NCI-H1048 (cell line): Measurements from ENCODE around the gene CTDSP2.

Experiments used
- DNase-seq: peaks from one replicate; lab custom pipeline; 2025; lab: John Stamatoyannopoulos, UW

CTDSP2 gene

DNA sequence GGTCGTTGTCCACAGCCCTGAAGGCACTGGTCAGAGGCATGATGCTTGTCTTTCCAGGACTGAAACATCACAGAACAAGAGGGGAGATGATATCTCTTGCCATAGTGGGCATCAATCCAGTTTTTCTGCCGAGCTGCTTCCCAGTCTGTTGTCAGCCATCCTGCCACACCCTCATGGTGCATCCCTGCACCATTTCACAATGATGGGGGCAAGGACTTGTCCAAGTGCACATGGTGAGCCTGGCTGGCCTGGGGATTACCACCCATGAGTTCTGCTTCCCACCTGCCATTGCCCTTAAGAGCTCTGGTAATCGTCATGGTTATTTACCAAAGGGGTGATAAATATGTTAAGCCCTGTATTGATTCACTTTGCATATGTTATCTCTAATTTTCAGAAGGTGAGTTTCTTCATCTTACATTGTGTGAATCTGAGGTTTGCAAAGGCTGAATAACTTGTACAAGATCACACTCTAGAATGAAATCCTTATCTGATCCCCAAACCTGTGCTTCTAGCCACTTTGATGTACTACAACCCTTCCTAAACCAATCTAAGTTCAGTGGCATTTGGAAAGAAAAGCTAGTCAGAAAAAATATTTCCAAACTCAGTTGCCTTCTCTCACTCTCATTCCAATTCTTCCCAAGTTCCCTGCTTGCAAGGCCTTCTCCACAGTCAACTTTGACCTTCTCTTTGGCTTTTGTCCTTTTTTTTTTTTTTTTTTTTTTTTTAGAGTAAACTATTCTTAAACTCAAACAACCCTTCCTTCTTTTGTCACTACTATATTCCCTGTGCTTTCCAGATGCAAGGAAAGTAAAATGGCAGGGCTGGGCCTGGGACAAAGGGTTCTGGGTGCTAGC lies 30.3 kb downstream of the CTDSP2 start:
- DNase-seq, result no peak

DNA sequence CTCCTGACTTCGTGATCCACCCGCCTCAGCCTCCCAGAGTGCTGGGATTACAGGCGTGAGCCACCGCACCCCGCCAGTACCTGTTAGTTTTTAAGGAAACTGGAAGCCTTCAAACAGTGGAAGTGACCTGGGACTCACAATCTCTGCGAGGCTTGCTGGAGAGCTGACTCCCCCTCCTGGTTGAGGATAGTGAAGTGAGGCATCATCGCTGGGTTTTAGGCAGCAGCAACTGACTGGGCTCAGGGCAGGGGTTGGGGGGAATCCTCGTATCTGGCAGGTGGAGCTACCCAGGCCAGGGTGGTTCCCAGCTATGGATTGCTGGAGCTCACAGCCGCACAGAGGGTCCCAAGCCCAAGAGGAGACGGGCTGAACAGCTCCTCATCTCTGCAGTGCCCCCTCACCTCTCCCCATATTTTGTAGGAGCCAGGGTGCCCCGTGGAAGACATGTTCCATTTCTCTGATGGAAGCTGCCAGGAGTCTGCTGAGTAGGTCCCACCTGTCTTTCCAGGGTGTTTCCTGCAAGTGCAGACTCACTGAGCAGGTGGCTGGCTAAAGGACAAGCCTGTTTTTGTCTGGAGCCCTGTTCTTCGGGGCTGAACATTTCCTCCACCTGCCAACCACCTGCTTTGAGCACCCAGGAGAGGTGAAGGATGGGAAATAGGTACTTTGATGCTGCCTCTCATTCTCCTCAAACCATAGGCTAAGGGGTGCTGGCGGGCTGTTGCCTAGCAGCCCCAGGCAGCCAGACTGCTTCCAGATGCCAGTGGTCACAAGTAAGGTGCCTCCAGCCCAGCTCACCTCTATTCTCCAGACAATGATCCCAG lies 31.1 kb downstream of the CTDSP2 start:
- no peak for DNase-seq

DNA sequence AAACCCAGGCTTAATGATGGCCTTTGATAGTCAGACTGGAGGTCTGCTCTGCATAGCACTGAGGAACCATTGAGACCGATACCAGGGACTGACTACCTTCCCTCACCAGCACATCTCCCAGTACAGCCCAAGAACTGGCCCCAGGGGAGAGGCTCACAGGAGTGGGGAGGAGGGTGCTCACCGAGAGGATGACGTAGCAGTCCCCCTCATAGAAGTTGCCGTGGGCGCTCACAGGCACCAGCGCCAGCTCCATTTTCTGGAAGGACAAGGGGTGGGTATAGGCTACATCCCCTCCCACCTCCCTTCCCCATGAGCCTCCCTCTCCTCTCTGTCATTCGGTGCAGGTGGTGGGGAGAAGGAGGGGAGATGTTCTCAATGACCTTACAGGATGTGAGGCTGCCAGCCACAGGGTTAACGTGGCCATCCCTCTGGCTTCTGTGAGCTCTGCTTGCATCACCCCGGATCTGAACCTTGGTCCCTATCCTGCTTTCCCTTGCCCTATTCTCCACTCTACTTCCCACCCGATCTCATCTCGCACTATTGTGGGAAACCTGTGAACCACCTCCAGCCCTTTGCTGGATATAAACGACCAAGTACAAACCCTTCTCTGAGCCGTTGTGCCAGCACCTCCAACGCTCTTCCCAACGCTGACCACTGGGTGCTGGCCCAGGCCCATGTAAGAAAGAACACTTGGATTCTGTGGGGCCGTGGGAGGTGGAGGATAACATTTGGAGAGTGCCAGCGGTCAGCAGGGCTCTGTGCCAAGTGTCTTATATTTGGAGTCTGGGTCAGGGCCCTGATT lies 32.4 kb downstream of the CTDSP2 start:
- no peak for DNase-seq

DNA sequence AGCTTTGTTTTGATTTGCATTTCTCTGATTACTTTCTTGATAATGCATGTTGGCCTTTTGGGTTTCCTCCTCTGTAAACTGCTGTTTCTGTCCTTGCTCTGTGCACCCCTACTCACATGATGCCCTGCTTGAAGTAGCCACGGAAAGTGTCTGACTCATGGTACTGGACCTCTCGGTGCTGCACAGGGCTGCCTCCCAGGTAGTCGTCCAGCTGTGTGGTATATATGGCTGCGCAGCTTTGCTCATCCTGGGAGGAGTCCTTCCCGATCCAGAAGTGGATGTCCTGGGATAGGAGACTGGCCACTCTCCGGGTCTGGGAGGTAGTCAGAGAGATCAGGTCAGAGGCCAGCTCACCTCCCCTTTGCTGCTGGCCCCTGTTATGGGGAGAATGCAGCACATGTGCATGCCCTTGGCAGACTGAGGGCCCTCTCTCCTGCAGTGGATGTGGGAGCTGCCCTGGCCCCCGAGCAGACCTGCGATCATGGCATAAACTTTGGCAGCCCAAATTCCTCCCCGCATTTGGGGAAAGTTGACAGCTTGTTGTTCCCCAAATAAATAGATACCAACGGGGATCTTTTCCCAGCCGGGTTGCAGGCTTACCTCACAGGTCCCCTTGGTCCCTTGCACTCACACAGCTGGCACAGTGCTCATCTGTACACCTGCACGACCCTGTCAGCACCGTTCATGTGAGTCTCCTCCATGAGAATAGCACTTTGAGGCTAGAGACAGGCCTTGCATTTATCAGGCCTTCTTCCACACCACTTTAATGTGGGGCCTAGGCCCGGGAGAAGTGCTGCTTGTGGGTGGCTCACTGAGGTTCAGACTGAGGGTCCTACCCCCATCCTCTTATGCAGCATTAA lies 33.2 kb downstream of the CTDSP2 start:
- no peak for DNase-seq

DNA sequence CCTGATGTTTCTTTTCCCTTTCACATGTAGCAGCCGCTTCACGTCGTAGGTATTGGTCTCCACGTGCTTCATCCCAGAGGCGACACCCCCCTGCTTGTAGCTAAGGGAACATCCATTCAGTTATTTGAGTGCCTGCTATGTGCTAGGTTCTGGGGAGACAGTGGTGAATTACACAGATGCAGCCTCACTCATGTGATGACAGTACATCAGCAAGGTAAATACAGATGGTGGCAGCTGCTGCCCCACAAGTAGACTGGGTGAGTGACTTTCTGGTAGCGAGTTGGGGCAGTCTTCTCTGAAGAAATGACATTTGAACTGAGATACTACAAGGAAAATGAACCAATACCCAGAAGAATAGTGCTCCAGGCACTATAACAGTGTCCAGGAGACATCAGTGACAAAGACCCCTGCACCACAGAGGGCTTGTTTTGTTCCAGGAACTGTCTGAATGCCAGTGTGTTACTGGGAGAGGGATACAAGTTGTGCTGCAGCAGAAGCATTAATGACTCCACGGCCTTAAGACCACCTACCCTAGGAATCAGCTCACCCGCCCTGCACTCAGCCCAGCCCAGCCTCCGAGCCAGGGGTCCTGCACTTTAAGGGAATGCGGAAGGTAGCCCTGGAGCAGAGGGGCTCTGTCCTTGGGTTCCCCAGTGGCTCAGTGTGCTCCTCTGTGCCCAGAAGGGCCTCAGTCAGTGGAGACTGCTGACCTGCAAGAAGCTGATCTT lies 35.3 kb downstream of the CTDSP2 start:
- DNase-seq, result no peak

DNA sequence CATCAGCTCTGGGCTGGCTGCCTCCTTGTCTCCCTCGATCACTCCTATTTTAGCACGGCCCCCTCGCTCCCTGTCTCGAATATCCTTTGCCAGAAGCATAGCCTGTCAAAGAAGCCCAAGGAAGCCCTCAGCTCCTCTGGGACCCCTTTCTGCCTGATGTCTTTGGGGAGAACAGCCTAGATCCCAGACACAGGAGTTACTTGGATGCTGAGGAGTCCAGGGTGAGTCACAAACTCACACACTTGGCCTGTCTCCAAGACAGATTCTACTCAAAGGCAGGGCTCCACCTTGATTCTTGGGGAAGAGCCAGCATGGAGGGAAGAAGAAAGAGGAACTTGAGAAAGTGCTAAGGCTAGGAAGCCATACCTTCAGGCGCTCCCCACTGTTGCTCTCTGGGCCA lies 36.1 kb downstream of the CTDSP2 start:
- DNase-seq, result no peak

DNA sequence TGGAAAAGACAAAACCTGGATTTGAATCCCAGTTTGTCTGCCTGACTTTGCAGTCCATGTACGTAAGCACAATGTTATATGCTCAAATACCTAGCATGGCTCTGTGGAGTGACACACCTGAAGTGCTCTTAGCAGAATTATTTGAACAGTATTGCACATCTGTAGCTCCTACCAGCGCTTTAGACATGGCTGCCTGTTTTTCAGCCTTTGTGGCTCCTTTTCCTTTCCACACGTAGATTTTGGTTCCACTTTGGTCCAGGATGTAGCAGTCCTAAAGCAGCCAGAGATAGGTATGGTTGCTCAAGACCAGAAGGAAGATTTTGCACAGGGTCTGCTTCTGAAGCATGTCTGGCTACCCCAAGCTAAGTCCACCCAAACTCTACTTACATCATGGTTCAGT lies 37.1 kb downstream of the CTDSP2 start:
- DNase-seq, result no peak

DNA sequence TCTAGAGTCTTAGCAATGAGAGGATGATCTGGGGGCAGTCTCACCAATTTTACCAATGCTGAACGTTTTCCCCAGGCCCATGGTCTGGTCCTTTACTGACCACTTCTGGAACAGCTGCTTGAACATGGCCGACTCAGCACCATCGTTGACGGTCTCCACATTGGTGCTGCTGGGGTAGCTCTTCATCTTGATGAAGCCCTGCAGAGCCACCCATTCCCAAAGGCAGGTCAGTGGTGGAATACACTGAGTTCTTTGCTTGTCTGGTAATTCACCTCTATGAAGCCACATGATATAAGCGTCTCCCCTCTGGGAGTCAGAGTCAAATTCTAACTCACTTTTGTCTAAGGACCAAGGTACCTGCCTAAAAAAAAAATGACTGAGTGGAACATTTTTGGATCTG lies 38.2 kb downstream of the CTDSP2 start:
- no peak for DNase-seq

DNA sequence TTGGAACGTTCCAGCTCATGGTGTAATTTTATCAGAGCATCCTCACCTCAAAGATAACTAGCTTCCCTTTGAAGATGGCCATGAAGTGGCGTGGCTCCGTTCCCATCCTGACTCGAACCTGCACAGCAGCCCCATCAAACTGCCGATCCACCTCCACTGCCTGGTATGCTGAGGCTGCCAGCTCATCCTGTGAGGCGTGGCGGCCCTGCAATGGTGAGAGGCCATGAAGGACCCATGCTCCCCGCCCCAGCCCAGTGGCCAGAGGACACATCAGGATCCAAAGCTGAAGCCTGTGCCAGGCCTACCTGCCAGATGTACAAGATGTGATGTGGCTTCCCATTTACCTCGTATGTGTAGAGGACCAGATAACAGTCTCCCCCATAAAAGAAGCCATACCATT lies 39.2 kb downstream of the CTDSP2 start:
- no peak for DNase-seq

DNA sequence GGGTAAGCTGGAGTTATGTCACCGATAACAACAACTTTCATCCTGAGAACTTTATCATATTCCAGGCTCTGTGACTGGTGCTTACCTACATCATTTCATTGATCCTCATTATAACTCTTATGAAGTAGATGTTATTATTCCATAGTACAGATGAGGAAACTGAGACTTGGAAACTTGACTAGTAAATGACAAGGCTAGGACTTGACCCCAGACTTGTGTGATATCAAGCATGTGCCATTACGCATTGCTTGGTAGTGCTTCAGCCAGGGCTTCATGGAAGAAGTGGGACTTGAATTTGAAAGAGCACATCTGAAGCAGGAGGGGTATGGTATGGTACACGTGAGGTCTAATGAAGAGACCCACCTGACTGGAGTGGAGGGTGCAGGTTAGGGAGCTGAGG lies 39.9 kb downstream of the CTDSP2 start:
- no peak for DNase-seq

DNA sequence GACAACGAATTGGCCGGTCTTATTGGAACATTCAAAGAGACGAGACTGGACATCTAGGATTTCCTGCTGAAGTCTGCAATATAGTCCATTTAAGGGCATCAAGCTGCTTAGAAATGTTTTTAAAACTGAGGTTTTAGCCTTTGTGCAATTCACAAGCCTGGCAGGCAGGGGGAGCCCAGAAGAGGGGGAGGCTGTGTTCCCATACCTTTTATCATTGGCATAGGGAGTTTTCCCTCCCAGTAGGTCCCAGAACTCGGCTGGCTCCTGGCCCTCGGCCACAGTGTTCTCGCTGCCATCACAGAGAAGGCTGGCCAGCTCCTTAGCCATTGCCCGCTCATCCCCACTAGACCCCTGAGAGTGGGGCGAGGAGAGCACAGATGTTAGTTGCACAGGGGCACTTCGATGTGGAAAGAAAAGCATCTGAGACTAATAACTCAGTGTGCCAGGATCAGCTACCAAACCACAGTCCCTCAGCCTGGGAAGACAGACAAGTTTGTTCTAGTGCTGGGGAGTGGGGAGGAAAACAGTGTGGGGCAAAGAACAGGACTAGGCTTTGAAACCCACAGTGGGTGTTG lies 43.1 kb downstream of the CTDSP2 start:
- no peak for DNase-seq

DNA sequence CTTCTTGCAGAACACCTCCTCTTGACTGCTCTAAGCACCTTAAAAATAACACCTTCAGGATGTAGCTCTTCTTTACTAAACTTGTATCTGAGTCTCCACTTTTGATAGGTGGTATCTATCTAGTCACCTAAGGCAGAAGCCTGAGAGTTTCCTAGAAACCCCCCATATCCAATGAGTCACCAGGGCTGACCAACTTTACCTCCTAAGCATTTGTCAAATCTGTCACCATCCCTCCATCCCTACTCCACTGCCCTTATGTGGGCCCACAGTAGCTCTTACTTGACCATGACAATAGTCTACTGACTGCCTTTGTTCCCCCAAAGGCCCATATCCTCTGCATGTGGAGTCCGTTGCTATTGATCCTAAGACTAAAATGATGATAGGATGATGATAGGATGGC lies 43.9 kb downstream of the CTDSP2 start:
- DNase-seq, result no peak

DNA sequence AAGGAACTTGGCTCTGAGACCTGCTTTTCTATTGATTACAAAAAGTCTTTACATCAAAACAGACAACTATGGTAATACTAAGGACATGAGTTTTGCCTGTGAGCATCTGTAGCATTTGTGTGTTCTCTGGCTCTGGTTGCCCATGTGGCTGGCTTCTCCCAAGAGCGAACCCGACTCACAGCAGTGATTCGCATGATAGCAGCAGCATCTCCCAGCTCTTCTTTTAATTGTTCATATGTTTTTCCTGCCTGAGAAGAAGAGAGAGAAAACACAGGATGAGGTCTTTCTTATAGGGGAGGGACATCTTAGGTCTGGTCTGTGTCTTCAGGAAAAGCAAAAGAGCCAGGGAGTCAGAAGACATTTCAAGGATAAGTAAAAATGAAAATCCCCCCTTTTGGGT lies 45.6 kb downstream of the CTDSP2 start:
- no peak for DNase-seq

DNA sequence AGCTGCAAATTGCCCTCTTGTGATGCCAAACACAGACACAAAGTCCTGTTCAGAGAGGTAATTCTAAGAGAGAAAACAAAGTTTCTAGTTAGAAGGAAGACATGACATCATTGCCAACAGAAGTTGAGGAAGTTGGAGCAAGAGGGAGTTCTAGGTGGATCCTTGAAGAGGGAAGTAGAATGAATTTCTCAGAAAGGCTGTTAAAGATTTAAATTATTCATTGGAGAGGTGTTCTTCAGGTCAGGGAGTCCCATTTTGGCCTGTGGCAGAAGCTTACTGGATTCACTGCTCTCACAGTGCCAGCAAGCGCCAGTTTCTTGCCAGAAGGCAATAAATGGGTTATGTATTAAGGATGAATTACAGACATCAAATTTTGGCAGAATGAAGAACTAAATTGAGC lies 48.6 kb downstream of the CTDSP2 start:
- DNase-seq, result no peak

DNA sequence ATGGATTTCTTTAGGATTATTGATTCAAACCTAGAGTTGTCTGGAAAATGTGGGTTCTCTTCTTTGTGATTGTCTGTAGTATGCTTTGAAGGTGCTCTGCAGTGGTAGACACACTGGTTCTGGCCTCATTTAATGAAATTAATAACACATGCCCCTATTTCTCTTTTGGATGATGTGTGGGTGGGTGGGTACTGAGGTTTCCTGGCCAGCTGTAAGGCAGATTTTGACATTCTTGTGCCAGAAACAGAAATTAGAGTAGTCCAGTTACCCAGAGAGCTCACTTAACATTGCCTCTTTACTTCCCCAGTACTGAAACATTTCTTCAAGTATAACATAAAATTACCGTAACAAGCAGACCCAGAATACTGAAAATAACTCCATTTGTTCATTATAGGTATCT lies 49.5 kb downstream of the CTDSP2 start:
- DNase-seq, result no peak

DNA sequence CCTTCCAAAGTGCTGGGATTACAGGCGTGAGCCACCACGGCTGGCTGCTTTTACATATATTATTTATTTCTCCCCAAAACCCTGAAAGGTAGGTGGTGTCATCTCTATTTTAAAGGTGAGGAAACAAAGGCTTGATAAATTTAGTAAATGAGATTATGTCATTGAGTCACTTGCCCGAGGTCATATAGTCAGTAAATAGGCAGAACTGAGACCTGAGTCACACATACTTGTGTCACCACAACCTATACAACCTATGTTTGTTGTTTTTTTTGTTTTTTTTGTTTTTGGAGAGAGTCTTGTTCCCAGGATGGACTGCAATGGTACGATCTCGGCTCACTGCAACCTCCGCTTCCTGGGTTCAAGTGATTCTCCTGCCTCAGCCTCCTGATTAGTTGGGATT lies 51.2 kb downstream of the CTDSP2 start:
- no peak for DNase-seq

DNA sequence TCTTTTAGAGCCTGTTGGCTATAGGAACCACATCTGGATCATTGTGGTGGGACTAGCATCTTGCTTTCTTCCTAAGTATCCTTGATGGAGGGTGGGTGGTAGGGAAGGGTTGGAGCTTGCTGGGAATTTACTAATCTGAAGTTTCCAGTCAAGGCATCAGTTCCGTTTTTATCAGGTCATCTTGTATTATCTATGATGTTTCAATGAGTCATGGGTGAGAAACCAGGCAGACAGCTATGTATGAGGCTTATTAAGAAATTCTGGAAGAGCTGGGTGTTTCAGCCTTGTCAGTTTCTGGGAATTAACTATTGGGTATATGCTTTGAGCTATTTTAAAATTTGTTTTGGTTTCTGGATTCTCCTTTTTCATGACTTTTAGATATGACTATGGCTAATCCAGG lies 52.6 kb downstream of the CTDSP2 start:
- DNase-seq, result no peak

DNA sequence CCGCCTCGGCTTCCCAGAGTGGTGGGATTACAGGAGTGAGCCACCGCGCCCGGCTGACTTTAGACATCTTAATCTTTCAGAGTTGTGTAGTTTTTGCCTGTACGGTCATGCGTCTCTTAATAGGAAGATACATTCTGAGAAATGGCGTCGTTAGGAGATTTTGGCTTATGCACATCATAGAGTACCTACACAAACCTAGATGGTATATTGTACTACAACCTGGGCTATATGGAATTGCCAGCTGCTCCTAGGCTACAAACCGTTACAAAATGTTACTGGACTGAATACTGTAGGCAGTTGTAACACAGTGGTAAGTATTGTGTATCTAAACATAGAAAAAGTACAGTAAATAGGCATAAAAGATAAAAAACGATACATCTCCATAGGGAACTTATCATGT lies 62.7 kb downstream of the CTDSP2 start:
- no peak for DNase-seq

DNA sequence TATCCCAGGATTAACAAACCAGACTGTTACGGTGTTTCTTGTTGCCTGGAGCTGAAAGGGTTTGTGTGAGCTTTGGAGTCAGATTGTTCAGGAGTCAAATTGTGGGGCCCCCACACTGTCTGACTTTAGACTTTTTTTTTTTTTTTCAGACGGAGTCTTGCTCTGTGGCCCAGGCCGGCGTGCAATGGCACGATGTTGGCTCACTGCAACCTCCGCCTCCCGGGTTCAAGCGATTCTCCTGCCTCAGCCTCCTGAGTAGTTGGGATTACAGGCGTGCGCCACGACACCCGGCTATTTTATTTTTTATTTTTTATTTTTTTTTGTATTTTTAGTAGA lies 63.1 kb downstream of the CTDSP2 start:
- no peak for DNase-seq

DNA sequence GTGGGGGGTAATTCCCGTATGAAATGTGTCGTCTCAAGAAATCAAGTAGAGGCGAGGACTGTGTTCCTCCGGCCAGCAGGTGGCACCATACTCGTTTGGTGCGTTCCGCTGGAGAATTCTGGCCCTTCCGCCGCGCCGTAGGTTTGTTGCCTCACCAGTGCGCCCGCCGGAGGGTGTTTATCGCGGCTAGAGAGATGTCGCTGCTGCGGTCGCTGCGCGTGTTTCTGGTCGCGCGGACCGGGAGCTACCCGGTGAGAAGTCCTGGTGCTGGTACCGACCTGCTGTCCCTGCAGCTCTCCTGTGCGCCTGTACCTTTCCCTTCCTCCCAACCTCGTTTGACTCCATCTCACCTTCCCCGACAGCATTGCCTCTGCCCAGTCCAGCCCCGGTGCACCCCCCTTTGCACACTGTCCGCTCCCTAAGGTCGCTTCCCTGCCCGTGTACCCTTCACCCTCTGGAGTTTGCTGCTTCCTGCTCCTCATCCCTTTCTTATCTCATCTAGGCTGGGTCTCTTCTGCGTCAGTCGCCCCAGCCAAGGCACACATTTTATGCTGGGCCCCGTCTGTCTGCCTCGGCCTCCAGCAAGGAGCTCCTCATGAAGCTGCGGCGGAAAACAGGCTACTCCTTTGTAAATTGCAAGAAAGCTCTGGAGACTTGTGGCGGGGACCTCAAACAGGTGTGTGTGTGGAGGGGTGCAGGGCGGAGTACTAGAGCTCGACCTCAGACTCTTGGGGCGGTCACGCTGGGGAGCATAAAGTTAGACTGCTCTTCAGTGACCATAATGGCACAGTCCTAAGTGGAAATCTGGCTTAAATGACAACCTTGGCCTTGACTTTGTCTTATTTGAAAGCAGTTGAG lies 63.7 kb downstream of the CTDSP2 start, which contains the start of gene TSFM:
TSFM (plus strand) TSS at position 180 of the 858 bp plus-strand sequence; CDS start at position 195, 15 bp downstream.
- peak; percentile 77 for DNase-seq
